Measurements from ENCODE around the gene DHCR7.

DHCR7 gene

DNA sequence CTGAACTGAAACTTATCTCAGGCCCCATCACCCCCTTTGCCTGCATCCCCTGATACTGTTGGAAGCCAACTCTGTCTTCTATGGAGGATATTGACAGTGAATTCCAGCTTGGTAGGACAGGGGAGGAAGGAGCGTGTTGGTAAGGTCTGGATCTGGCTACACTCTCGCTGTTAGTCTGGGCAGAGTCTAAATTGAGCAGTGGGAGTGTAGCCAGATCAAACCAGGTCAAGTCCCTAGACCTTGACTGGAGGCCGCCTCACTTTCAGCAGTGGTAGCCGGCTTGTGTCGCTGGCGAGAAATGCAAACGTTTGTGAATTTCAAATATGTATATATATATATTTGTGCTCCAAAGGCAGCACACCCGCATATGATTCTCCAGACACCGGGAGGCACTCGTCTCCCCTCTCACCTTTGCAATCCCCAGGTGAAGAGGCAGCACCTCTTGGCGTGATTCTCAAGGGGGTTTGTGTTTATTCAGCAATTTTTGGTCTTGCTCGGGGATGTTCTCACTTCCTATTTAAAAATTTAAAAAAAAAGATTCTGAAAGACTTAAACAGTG is 26.7 kb downstream of the DHCR7 start:
- no peak for DNase-seq (ENCODE audit: low read depth in 2 of 3, low spot score in 2 of 3)

DNA sequence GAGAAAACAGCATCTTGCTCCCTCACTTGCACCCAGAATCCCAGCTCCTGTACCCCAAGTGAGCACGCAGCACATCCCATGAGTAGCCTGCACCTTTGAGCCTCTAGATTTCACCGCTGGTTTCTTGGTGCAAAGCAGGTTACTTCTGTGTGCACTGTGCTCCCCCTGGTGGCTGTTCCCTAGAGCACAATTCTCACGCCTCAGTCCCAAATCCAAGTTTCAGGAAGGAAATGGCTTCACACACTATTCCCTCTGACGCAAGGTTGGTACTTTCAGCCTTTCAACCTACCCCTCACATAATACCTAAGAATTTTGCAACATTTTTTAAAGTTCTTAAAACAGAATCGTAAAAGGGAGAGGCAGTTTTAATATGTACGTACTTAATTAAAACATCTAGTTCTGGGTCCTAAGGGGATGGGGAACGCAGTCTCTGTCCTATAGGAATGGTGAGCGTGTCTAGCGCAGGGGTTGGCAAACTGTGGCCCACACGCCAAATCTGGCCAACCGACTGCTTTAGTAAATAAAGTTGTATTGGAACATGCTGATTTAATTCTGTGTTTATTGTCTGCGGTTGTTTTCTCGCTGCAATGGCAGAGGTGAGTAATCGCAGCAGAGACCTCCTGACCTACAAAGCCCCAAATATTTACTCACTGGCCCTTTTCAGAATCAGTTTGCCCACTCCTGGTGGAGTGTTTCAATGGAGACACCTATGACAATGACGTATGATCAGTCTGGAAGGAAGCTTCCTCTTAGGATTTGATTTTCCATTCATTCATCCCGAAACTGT is 27.5 kb downstream of the DHCR7 start:
- DNase-seq (ENCODE audit: low read depth in 2 of 3, low spot score in 2 of 3) = no peak

DNA sequence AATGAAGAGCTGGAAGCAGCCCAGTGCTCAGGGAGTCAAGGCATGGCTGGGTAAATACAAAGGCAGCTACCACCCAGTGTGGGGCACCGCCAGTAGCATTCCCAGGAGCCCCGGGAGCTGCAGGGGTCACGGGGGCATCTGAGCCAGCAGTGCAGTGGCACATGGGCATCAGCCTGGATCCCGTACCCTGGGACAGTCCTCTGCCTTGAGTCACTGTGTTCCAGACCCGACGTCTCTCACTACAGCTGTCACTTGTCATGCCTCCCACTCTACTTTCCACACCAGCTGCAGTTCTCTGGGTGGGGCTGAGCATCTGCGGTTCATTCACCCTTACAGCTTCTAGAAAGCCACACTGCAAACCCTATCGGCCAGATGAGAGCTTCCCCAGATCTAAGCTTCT is 29.6 kb downstream of the DHCR7 start:
- no peak for DNase-seq (ENCODE audit: low read depth in 2 of 3, low spot score in 2 of 3)

DNA sequence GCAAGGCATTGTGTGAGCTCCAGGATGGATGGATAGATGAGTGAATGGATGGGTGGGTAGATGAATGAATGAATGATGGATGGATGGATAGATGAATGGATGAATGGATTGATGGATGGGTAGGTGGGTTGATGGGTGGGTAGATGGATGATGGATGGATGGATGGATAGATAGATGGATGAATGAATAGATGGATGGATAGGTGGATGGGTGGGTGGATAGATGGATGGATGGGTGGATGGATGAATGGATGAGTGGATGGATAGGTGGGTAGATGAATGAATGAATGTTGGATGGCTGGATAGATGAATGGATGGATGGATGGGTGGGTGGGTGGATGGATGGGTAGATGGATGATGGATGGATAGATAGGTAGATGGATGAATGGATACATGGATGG is 33.5 kb downstream of the DHCR7 start:
- no peak for DNase-seq (ENCODE audit: low read depth in 2 of 3, low spot score in 2 of 3)

DNA sequence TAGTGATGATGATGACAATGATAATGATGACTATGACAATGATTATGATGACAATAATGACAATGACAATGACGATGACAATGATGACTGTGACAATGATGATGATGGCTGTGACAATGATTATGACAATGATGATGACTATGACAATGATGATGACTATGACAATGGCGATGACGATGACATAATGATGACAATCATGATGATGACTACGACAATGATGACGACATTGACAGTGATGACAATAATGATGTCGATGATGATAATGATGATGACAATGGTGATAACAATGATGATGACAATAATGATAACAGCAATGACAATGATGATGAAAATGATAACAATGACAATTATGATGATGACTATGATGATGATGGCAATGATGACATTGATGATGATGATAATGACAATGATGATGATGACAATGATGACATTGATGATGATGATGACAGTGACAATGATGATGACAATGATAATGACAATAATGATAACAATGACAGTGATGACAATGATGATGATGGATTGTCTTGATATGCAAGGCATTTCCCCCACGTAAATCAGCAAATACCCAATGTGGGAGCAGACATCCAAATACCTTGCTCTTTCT is 37.7 kb downstream of the DHCR7 start:
- DNase-seq (ENCODE audit: low read depth in 2 of 3, low spot score in 2 of 3) = no peak

DNA sequence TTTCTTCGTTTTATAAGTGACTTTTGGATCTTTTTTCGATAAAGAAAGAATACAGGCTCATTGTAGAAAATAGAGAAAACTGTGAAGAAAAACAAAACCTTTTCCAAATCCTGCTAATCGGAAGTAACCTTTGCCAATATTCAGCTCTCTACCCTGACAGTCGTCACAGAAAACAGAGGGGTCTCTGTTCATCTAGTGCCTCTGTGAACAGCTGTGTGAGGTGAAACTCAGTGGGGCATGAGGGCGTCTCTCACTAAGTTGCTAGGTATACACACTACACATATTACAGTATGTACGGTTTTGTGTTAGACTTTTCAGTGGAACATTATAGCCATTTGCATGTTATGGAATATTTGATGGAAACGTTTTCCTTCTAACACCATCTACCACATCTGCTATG is 39.4 kb downstream of the DHCR7 start:
- DNase-seq (ENCODE audit: low read depth in 2 of 3, low spot score in 2 of 3) = no peak

DNA sequence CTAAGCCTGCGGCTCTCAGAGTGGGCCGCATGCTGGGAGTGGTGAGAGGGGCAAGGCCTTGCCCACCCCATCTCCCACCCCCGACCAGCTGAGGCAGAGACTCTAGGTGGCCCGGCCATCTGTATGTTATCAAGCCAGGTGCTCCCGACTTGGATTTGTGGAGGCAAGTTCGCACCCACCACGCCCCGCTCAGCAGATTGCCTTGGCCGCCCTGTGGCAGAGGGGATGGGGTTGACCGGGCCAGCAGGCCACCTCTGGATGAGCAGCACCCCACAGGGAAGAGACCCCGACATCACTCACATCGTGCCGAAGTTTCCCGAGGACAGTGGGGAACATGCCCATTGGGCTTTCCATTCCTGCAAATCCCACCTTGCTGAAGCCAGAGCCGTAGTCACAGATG is 40.8 kb downstream of the DHCR7 start:
- no peak for DNase-seq (ENCODE audit: low read depth in 2 of 3, low spot score in 2 of 3)

DNA sequence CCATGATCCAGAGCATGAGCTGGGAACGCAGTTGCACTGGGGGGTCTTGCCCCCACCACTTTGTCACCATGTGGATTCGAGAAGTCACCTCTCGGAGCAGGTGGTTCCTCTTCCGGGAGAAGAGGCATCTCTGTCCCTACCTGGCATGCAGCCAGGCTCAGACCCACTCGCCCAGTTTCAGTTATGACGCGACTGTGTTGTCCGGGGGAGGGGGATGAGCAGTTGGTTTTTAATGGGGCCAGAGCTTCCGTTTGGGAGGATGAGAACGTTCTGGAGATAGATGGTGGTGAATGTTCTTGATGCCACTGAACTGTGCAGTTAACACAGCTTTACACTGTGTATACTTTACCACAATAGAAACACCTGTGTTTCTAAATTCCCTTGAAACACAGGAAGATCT is 41.5 kb downstream of the DHCR7 start:
- DNase-seq (ENCODE audit: low read depth in 2 of 3, low spot score in 2 of 3) = no peak

DNA sequence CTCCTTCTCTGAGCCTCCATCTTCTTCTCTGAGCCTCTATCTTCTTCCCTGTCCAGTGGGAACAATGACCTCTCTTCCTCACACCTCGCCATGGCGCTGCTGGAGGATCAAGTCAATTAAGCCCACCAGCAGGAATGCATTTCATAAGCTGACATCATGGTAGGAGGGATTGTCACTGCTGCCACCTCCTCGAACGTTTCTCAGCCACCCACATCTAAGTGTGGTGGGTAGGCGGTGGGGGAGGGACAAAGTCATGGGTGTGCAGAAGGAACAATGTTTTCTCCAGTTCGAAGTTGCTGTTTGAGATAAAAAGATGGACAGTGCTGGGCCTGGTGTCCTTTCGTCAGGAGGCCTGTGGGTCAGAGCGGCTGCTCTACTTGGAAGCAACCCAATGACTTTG is 44.0 kb downstream of the DHCR7 start:
- no peak for DNase-seq (ENCODE audit: low read depth in 2 of 3, low spot score in 2 of 3)

DNA sequence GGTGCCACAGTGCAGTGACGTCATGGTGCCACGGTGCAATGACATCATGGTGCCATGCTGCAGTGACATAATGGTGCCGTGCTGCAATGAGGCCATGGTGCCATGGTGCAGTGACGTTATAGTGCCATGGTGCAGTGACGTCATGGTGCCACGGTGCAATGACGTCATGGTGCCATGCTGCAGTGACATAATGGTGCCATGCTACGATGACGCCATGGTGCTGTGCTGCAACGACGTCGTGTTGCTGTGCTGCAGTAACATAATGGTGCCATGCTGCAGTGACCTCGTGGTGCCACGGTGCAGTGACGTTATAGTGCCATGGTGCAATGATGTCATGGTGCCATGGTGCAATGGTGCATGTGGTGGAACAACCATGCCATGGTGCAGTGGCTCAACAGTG is 45.3 kb downstream of the DHCR7 start:
- DNase-seq (ENCODE audit: low read depth in 2 of 3, low spot score in 2 of 3) = no peak

DNA sequence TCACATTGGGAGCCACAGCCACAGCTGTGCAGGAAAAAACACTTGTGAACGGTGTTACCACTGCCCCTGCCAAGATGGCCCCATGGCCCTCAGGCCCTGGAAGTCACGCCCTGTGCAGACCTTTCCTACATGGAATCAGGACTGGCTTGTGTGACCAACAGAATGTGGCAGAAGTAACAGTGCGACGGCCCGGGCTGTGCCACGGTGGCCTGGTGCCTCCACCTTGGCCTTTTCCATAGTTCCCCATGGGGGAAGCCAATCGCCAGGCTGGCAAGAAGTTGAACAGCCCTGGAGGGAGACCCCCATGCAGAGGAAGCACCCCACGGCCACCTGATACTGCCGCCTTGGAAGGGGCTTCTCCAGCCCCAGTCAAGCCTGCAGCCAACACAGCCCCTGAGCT is 48.0 kb downstream of the DHCR7 start:
- no peak for DNase-seq (ENCODE audit: low read depth in 2 of 3, low spot score in 2 of 3)

DNA sequence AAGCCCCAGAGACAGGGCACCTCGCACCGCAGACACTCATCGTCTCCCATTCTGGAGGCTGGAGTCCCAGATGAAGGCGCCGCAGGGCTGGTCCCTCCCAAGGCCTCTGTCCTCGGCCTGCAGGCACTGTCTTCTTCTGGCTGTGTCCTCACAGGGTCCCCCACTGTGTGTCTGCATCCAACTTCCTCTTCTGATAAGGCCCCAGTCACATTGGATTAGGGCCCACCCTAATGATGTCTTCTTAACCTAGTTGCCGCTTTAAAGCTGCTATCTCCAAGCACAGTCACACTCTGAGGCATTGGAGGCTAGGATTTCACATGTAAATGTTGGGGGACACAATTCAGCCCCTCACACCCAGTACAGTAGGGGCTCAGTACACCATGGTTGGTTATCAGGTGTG is 48.9 kb downstream of the DHCR7 start:
- no peak for DNase-seq (ENCODE audit: low read depth in 2 of 3, low spot score in 2 of 3)

DNA sequence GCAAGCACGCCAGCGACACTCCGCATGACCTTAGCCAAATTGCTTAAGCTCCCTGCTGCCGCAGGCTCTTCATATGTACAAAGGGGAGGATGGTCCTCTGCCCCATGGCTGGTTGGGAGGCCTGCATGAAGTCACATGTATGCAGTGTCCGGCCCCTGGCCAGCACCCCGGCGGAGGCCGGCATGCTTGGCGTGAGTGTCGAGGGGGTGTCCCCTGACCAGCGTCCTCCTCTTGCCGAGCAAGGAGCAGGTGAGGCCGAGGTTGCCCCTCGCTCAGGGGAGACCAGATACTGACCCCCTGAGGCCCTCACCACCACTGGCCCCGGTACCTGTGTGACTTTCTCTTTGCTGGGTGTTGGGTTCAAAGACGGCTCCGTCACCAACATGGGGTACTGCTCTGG is 50.2 kb downstream of the DHCR7 start:
- DNase-seq (ENCODE audit: low read depth in 2 of 3, low spot score in 2 of 3) = no peak

DNA sequence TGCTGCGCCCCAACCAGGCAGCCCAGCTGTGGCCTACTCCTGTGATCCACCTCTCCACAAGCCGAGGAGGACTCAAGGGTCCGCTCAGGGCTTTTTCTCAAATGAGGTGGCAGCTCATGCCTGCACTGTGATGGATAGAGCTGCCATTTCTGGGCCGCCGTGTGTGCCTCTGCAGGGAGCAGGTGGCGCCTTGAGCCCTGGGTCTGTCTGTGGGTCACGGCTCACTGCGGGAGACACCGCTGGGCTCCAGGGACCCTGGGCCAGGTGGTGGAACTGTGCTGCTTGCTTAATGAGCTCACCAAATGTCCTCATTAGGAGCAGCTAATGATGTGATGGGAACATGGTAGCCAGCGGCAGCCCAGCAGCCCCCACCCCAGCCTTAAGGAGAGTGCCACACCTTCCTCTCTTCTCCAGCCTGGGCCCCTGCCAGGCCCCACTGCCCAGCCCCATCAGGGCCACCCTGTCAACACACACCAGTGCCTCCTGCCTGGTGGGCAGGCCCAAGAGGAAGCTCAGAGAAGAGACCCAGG is 50.8 kb downstream of the DHCR7 start:
- no peak for DNase-seq (ENCODE audit: low read depth in 2 of 3, low spot score in 2 of 3)

DNA sequence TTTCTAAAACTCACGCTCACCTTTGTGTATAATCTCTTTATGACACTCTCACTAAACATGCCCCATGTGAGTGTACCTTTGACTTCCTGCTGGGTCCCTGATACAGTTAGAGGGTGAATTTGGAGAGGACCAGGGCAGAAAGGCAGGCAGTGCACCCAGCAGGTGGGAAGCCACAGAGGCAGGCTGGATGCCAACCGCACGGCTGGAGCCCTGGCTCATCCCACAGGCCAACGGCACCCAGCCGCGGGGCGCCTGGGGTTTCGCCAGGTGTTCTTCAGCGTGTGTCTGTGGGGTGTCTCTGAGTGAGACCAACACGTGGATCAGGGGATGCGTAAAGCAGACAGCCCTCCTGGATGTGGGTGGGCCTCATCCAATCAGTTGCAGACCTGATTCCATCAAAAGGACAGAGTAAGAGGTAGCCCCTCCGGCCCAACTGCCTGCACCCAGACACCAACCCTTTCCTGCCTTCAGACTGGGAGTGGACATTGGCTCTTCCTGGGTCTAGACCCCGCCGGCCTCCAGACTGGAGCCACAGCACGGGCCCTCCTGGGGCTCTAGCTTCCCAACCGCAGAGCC is 51.6 kb downstream of the DHCR7 start:
- DNase-seq (ENCODE audit: low read depth in 2 of 3, low spot score in 2 of 3) = no peak

DNA sequence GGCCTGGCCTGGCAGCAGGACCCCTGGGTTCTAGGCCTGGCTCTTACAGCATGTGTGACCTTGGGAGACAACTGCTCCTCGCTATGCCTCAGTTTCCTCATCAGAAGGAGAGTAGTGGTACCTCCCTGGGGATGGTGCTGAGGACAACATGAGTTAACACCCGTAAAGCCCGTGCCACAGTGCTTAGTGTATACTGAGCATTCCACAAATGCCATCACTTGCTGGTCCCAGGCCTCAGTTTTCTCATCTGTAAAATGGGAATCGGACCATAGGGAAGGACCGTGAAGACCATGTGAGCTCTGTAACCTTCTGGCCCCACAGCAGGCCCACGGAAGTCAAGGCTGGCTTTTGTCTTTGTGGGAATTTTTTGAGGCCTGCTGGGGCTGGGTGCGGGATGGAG is 52.4 kb downstream of the DHCR7 start:
- DNase-seq (ENCODE audit: low read depth in 2 of 3, low spot score in 2 of 3) = no peak

DNA sequence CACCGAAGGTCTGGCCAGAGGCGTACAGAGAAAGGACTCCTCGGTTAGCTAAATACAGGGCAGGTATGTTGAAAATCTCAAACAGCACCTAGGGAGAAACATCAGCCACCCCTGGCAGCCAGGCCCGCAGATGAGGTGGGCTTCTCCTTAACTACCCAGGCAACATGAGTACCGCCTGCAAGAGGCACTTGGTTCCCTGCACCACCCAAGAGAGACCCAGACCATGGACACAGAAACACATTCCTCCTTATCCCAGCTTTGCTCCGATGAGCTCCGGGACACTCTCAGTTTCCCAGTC is 53.0 kb downstream of the DHCR7 start:
- DNase-seq (ENCODE audit: low read depth in 2 of 3, low spot score in 2 of 3) = no peak

DNA sequence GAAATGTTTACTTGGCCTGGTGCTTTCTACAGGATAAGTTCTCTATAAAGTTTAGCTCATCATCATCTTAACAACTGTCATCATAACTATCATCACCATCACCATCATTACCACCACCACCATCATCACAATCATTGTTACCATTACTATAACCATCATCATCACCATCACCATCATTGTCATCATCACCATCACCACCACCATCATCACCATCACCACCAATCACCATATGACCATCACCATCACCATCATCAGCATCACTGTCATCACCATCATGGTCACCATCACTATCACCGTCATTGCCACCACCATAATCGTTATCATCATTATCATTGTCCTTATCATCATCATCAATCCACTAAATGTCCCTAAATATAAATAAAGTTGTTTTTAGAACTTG is 54.9 kb downstream of the DHCR7 start:
- DNase-seq (ENCODE audit: low read depth in 2 of 3, low spot score in 2 of 3) = no peak

DNA sequence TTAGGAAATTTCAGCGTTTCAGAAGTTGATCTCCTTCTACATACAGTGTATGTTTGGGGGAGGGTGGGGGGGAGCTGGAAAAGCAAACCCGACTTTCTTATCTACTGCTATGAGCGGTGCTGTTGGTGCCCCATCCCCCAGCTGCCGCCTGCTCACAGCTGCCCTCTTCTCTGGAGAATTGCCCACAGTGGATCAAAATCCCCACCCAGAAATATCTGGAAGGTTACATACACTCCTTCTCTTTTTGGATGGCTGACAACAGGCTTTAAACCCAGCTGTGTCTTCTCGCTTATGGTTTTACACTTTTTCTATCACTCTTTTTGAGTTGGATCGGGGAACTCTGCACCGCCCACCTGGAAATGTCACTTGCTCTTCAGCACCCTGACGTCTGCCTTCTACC is 56.4 kb downstream of the DHCR7 start:
- no peak for DNase-seq (ENCODE audit: low read depth in 2 of 3, low spot score in 2 of 3)

DNA sequence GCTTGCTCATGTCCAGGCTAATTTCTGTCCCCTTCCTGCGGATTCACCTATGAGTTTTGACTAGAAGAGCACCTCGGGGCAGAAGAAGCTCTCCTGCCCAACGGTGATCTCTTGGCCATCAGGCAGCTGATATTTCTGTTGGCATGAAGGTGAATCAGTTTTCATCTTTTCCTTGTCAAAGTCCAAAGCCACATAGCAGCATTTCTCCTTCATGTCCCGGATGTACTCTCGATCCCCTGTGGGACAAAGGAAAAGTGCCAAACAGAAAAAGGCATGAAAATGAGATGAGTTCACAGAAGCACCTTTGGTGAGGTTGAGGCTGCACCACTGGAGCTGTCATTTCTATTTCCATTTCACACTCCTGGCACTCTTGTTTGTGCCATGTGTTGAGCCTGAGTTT is 56.8 kb downstream of the DHCR7 start:
- DNase-seq (ENCODE audit: low read depth in 2 of 3, low spot score in 2 of 3) = no peak

DNA sequence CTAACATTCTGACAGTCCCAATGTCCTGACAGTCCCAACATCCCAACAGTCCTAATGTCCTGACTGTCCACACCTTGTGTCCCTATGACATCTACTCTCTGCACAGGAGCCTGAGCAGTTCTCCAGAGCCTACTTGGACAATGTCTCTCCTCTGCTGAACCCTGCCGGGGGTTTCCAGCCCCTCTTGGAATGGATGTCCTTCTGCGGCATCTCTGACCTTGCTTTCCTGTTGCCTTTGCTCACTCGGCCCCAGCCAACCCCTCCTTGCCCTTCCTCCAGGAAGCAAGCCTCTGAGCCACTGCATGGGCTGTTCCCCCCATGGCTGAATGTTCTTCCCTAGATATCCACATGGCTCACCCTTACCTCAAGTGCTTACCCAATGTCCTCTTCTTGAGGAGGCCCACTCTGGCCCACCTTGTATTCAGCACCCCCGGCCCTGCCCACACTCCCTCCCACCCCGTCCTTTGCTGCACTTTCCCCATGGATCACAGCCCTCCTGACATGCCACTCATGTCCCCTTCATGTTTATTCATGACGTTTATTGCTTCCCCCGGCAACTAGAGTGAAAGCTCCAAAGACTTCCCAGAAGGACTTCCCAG is 59.5 kb downstream of the DHCR7 start:
- DNase-seq (ENCODE audit: low read depth in 2 of 3, low spot score in 2 of 3) = no peak
